GOT3 (cell line): ENCODE data around the gene PTTG1IP.

Experiments
- DNase-seq: peaks from one replicate; lab custom pipeline; 2025; ENCODE audit warnings: mixed read lengths; lab: John Stamatoyannopoulos, UW

Gene PTTG1IP

GRCh38 chr21:44895859-44896258 is 22.4 kb upstream of the PTTG1IP start:
- DNase-seq: no peak

GRCh38 chr21:44894687-44895302 is 21.3 kb upstream of the PTTG1IP start:
- DNase-seq: no peak

DNA sequence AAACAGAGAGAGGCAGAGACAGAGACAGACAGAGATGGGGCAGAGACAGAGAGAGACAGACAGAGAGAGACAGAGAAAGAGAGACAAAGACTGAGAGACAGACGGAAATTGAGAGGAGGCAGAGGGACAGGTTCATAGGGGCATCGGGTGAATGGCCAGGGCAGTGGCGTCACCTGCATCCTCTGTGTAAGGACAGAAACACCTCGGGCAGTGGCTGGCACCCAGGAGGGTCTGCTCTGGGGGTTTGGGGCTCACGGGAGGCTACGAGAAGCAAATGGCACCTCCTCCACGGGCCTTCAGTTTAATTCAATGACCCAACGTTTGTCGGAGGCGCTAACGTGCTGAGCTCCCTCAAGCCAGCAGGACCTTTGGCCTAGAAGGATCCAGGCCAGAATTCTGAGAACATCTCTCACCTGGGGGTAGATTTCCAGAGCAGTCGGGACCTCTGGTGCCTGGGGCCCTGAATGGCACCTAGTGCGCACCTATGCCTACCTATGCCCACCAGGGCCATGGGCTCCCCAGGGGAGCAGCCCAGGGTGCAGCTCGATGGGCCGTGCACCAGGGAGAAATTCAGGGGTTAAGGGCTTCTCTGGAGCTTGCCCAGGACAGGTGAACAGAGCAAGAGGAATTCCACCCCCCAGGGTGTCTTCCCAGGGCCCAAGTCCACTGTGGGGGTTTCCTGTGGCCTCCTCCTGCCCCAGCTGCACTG is 20.6 kb upstream of the PTTG1IP start:
- no peak for DNase-seq

DNA sequence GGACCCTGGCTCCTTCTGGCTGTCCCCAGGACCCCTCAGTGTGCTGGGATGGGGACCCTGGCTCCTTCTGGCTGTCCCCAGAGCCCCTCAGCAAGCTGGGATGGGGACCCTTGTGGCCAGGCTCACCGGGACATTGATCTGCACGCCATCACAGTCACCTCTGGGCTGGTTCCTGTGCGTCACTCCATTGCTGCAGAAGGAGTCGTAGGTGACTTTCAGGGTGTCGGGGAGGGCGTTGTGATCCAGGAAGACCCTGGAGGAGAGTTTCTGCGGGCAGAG is 19.7 kb upstream of the PTTG1IP start:
- no peak for DNase-seq

GRCh38 chr21:44892536-44893277 is 19.2 kb upstream of the PTTG1IP start:
- DNase-seq: no peak

DNA sequence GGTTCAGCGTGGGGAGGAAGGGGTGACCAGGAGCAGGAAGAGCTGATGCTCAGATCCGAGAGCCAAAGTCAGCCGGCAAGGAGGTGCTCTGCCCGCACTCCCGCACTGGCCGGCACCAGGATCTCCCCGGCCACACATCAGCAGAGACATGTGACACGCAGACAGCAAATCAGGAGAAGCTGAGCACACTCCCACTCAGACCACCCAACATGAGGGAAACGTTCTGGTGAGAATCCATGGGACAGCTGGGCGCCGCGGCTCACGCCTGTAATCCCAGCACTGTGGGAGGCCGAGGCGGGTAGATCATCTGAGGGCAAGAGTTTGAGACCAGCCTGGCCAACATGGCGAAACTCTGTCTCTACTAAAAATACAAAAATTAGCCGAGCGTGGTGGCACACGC is 18.6 kb upstream of the PTTG1IP start:
- DNase-seq: no peak

DNA sequence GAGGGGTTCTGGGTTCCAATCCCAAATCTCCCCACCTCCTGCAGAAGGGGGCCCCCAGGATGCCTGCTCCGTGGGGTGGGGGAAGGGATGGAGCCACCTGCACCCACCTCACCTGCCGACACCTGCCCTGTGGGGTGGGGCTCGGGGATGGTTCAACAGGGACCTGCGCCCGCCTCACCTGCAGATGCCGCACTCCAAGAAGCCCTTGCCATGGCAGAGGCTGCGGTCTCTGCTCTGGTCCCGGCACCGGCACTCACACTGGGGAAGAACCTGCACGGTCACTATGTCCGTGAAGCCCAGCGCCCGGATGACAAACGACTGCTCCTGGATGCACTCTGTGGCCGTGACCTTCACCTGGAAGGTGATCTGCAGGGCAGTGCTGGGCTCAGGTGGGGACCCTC is 18.1 kb upstream of the PTTG1IP start:
- DNase-seq: no peak

DNA sequence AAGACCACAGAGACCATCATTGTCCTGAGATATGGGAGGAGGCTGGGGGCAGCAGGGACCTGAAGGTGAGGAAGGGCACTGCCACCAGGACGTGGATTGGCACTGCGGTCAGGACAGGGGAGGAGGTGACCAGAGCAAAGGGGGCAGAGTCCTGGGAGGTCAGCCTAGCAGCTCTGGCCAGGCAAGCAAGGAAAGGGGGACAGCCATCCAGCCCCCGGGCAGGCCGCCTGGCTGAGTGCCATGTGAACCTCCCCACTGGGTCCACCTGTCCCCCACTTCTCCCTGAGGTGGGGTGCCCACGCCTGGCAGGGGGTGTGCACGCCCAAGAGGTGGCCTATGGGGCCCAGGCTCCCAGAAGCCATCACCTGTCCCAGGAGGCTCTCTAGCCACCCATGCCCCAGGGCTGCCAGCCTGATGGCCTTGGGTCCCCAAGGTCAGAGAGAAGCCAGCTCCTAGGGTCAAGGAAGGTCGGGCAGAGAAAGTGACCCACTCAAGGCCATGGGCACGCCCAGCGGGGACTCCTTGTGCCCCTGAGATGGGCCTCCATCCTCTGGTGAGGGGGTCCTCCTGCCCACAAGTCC is 17.6 kb upstream of the PTTG1IP start:
- no peak for DNase-seq

DNA sequence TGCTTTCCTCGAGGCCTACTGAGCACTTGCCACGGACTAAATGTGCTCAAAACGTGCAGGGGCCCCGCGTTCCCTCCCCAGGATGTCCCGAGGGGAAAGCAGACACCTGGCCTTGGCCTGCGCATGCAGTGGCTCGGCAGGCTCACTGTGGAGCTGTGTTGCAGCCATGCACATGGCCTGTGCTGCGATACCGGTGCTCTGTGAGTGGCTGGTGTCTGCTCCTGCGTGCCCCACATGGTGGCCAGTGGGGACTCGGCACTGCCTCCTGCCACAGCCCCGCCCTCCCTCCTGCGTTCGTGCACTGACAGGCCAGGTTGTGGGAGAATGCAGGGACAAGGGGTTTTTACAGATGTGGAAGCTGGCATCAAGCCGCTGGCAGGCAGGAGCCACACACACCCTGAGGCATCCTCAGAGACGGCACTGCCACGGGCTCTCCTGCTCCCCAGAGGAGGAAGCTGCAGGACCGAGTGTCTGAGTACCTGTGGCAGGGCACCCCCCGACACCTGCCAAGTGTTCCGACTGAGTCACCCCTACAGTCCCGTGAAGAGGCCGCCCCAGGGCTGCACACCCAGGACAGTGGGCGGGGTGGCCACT is 16.9 kb upstream of the PTTG1IP start:
- no peak for DNase-seq

- DNase-seq: no peak
These were observed 16.3 kb upstream of the PTTG1IP start for GRCh38 chr21:44889625-44890337.

DNA sequence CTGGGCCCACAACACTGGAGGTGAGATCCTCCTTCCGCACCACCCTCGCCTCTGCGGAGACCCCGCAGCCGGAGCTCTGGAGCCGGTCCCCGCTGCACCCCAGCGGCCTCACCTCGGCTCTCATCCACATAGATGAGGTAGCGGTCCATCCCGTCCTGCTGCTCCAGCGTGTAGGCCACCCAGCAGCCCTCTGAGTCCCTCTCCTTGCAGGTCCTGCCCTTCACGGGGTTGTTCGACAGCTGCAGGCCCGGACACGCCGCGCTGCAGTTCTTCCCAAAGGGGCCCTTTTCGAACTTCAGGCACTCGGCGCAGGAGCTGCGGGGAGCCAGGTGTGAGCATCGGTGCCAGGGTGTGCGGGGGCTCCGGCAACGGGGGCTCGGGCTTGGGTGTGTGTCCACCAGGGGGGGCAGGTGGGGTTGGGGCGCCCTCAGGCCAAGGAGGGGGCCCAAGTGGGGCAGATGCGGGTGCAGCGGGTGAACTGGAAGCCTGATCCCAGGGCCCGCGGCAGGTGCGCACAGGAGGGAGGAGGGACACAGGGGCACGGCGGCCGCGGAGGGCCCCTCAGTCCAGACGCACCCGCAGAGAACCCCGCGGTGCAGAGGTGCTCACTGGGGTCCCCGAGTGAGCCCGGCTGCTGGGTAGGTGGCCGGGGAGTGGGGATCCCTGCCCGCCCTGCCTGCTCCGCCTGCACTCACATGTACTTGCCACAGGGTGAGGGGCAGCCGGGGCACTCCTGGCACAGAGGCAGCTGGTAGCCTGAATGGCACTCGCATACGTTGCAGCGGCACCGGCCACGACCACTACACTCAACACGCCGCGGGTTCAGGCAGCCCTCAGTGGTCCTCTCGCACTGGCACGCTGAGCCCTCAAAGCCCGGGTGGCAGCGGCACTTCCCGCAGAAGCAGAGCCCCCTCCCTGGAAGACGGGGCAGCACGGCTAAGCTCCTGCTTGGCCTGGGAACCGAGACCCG is 15.4 kb upstream of the PTTG1IP start:
- DNase-seq: no peak

DNA sequence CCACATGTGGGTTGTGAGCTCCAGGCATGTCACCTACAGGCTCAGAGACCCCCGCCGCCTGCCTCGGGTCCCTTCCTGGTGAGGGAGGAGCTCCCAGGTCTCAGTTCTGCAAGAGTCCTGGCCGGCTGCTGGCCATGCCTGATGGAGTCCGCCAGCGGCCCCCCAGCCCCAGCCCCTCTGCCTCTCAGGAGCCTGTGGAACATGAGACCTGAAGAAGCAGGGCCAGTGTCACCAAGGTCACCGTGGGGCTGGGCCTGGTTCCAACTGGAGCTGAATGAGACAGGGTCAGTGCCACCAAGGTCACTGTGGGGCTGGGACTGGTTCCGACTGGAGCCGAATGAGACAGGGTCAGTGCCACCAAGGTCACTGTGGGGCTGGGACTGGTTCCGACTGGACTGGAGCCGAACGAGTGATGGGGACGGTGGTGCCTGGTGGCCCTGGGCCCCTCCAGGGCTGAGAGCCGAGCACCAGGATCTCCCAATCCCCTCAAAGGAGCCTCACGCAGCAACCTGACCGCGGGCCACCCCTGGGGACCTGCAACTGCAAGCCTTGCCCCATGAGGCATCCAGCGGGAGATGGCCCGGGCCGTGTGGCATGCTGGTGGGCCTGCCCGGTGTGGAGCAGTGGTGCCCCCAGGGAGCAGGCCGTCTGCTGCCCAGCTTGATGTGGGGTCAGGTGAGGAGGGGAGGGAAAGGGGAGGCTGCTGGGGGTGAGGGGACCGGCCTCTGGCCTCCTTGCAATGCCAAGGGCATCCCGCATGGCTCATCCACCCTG is 14.5 kb upstream of the PTTG1IP start:
- no peak for DNase-seq

DNA sequence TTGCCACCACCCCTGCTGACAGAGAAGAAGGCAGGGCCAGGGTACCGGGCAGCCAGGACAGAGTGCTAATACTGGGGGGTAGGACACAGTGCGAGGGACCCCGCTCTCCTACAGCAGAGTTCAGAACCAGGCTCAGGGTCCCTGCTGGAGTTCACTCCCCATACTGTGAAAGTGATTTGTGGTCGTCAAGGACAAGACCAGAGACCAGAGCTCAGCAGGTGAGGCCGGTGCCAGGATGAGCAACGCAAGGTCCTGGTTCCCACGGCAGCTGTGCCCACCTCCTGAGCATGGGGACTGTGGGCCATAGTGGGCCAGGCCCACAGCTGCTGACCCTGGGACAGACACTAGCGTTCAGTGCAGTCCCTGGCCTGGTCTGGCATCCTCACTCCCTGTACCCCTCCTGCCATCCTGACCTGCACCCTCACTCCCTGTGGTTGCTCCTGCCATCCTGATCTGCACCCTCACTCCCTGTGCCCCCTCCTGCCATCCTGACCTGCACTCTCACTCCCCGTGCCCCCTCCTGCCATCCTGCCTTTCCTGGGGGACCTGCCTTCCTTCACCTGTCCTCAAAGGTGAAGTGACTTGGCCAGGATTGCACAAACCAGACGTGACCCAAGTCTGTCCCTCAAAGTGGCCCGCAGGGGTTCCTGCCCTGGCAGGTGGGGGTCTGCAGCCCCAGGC is 13.8 kb upstream of the PTTG1IP start:
- no peak for DNase-seq

DNA sequence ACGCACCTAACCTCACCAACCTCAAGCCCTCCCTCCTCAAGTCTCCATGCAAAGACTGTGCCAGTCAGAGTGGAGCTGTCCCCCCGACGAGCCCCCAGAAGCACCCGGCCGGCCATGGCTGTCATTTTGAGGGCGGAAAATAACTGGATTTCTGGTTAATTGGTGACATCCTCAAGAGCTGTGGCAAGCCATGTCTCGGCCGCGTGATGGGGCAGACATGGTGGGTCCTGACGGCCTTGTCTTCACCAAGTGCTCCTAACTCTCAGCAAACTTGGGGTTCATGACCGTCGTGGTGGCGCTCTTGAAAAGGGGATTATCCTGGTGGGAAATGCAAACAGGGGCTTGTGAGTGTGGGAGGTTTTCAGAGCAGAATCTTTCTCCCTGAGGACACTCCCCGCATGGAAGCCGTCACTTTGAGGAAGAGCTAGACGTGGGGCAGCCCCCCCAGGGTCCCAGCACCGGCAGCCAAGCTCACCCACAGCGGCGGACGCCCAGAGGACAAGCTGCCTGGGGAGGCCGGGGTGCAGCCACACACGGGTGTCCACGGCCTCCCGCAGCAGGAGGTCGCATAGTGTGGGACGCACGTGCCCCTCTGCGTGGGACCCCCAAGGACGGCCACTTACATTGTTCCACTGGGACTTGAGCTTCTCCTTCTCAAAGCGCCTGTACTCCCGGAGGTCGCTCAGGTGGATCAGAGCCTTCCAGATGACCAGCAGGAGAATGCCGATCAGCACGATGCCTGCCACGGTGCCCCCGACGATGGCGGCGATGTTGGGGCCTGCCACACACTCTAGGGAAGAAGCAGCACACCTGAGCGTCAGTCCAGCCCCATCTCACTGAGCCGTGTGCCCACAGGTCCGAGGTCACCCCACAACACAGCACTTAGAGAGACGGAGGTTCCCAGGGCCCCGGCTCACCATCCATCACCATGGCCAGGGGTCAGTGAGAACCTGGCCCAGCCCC is 12.9 kb upstream of the PTTG1IP start:
- no peak for DNase-seq

DNA sequence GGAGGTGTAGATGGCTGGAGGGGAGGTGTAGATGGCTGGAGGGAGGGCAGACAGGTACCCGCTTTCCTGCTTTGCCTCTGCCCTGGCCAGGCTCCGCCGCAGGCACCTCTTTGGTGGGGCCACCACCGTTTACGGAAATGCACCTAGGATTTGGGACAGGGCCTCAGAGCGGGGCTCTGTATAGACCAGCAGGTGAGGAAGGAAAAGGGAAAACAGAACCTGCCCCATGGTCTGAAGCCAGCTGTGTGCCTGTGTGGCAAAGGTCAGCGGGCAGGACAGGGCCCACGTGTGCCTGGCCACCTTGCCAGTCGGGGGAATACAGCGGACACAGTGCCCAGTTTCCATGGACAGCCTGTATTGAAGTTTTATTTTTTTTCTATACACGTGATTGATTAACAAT is 12.1 kb upstream of the PTTG1IP start:
- DNase-seq: no peak

DNA sequence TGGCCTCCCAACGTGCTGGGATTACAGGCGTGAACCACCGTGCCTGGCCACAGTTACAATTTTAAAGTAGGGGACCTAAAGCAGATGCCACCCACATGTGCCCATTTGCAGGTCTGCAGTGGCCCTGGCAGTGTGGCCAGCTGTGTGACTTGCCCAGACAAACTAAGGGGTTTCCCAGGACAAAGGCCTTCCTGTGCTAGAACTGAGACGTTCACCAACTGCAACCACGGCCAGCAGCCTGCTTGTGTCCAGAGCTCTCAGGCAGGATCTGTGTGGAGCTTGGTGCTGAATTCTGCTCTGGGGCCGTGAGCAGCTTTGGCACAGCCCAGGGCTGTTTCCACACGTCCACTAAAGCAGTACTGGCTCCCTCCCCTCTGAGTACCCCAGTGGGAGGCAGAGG is 10.6 kb upstream of the PTTG1IP start:
- DNase-seq: no peak

DNA sequence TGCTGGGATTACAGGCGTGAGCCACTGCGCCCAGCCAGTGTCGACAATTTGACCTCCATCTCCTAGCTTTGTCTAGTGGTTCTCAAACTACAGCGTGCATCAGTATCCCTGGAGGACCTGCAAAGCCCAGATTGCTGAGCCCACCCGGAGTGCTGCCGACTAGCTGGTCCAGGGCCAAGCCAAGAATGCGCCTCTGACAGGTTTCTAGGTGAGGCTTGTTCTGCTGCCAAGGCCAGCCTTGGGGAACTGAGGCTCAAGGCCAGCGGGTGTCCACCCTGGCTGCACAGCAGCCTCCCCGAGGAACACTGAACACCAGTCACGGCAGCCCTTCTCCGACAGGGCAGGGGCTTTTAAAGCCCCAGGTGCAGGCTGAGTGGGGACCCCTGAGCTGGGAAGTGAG is 9.8 kb upstream of the PTTG1IP start:
- DNase-seq: no peak

- DNase-seq: no peak
These were observed 7.8 kb upstream of the PTTG1IP start for GRCh38 chr21:44881198-44881872.
